H9 (cell line): ENCODE data around the gene NEGR1. TPM values are rescaled to one million over a fixed set of nuclear protein-coding genes. Genes with fewer than 3 reads are reported as not detected.

Experiments used
- DNase-seq: peaks from one replicate; pipeline ENCODE4 v3.0.0-alpha.2; 2017
- H2AFZ ChIP-seq: one replicate; pipeline ENCODE4 v1.6.1; 2013; ENCODE audit warnings: mild to moderate bottlenecking, low read length, control low read depth, moderate library complexity
- H2AK5ac ChIP-seq: 2 replicates; pipeline ENCODE4 v1.6.1; 2013; ENCODE audit warnings: low read length, control low read depth, mixed read lengths; ENCODE audit not compliant: insufficient read length
- H2BK120ac ChIP-seq: one replicate; pipeline ENCODE4 v1.6.1; 2013; ENCODE audit warnings: low read depth, mild to moderate bottlenecking, low read length, control low read depth, inconsistent platforms; ENCODE audit not compliant: poor library complexity, severe bottlenecking
- H2BK12ac ChIP-seq: 2 replicates; pipeline ENCODE4 v1.6.1; 2013; ENCODE audit warnings: low read length, control low read depth, mixed read lengths, low read depth; ENCODE audit not compliant: insufficient read length
- H2BK15ac ChIP-seq: 2 replicates; pipeline ENCODE4 v1.6.1; 2013; ENCODE audit warnings: low read depth, low read length, control low read depth
- H2BK20ac ChIP-seq: one replicate; pipeline ENCODE4 v1.6.1; 2013; ENCODE audit warnings: low read depth, mild to moderate bottlenecking, low read length, control low read depth, inconsistent platforms; ENCODE audit not compliant: poor library complexity, severe bottlenecking
- H2BK5ac ChIP-seq: 2 replicates; pipeline ENCODE4 v1.6.1; 2013; ENCODE audit warnings: low read length, control low read depth, mixed read lengths; ENCODE audit not compliant: insufficient read length
- H3K14ac ChIP-seq: 2 replicates; pipeline ENCODE4 v1.6.1; 2013; ENCODE audit warnings: low read length, control low read depth; ENCODE audit not compliant: insufficient read depth
- H3K18ac ChIP-seq: 2 replicates; pipeline ENCODE4 v1.6.1; 2013; ENCODE audit warnings: low read depth, mild to moderate bottlenecking, mixed read lengths, low read length, control low read depth; ENCODE audit not compliant: insufficient read length
- H3K23ac ChIP-seq: 2 replicates; pipeline ENCODE4 v1.6.1; 2013; ENCODE audit warnings: low read length, control low read depth, mixed read lengths, low read depth; ENCODE audit not compliant: insufficient read length
- H3K23me2 ChIP-seq: 2 replicates; pipeline ENCODE4 v1.6.1; 2013; ENCODE audit warnings: low read depth, mild to moderate bottlenecking, mixed read lengths, low read length, control low read depth; ENCODE audit not compliant: insufficient read length, poor library complexity, severe bottlenecking
- H3K27ac ChIP-seq: 2 replicates; pipeline ENCODE4 v1.5.1; 2013; ENCODE audit warnings: low read length, control low read depth, mixed read lengths, low read depth; ENCODE audit not compliant: insufficient read length
- H3K27me3 ChIP-seq: 2 replicates; pipeline ENCODE4 v1.6.1; 2013; ENCODE audit warnings: low read length, control low read depth, inconsistent platforms; ENCODE audit not compliant: insufficient read depth
- H3K4ac ChIP-seq: 2 replicates; pipeline ENCODE4 v1.6.1; 2013; ENCODE audit warnings: low read depth, mild to moderate bottlenecking, control low read depth, inconsistent platforms, low read length, moderate library complexity
- H3K4me1 ChIP-seq: 2 replicates; pipeline ENCODE4 v1.6.1; 2013; ENCODE audit warnings: low read length, control low read depth, inconsistent platforms; ENCODE audit not compliant: insufficient read depth
- H3K4me2 ChIP-seq: 2 replicates; pipeline ENCODE4 v1.6.1; 2013; ENCODE audit warnings: low read length, control low read depth, mixed read lengths; ENCODE audit not compliant: insufficient read length, insufficient read depth
- H3K56ac ChIP-seq: 2 replicates; pipeline ENCODE4 v1.6.1; 2013; ENCODE audit warnings: low read depth, mild to moderate bottlenecking, mixed read lengths, low read length, control low read depth; ENCODE audit not compliant: insufficient read length
- H3K79me1 ChIP-seq: 2 replicates; pipeline ENCODE4 v1.6.1; 2013; ENCODE audit warnings: low read depth, mild to moderate bottlenecking, moderate library complexity, low read length, control low read depth, inconsistent platforms; ENCODE audit not compliant: insufficient read depth, poor library complexity, severe bottlenecking
- H3K79me2 ChIP-seq: 2 replicates; pipeline ENCODE4 v1.6.1; 2013; ENCODE audit warnings: low read length, control low read depth, inconsistent platforms; ENCODE audit not compliant: insufficient read depth
- H3K9ac ChIP-seq: 2 replicates; pipeline ENCODE4 v1.6.1; 2013; ENCODE audit warnings: low read length, control low read depth, mixed read lengths; ENCODE audit not compliant: insufficient read length; ENCODE audit errors: extremely low read depth
- H3K9me3 ChIP-seq: one replicate; pipeline ENCODE4 v1.6.1; 2013; ENCODE audit warnings: low read depth, low read length, inconsistent platforms; ENCODE audit not compliant: control insufficient read depth
- H3T11ph ChIP-seq: one replicate; pipeline ENCODE4 v1.6.1; 2013; ENCODE audit warnings: mild to moderate bottlenecking, low read length, control low read depth, inconsistent platforms
- H4K20me1 ChIP-seq: one replicate; pipeline ENCODE4 v1.6.1; 2013; ENCODE audit not compliant: control insufficient read depth, insufficient read length, insufficient read depth
- H4K5ac ChIP-seq: 2 replicates; pipeline ENCODE4 v1.6.1; 2013; ENCODE audit warnings: low read depth, mild to moderate bottlenecking, mixed read lengths, low read length, control low read depth; ENCODE audit not compliant: insufficient read length
- H4K8ac ChIP-seq: replicated peaks from 2 replicates; pipeline ENCODE4 v1.6.1; 2013; ENCODE audit warnings: low read length, control low read depth, mixed read lengths, low read depth; ENCODE audit not compliant: insufficient read length
- H4K91ac ChIP-seq: 2 replicates; pipeline ENCODE4 v1.6.1; 2013; ENCODE audit warnings: low read depth, mild to moderate bottlenecking, moderate library complexity, mixed read lengths, low read length, control low read depth; ENCODE audit not compliant: insufficient read length
- H3K27ac Mint-ChIP-seq, 3 experiments: 2 replicates in 2 of 3; 3 replicates in 1 of 3; pipeline ENCODE4 v1.8.0; 2020 to 2021; ENCODE audit warnings: mixed read lengths in 3 of 3, mild to moderate bottlenecking in 1 of 3, moderate library complexity in 1 of 3
- H3K27me3 Mint-ChIP-seq: 2 replicates; pipeline ENCODE4 v1.8.0; 2021; ENCODE audit warnings: low read depth, mild to moderate bottlenecking, moderate library complexity, mixed read lengths
- H3K36me3 Mint-ChIP-seq, 3 experiments: 2 replicates in 2 of 3; 3 replicates in 1 of 3; pipeline ENCODE4 v1.8.0; 2020 to 2021; ENCODE audit warnings: low read depth in 3 of 3, mixed read lengths in 3 of 3; ENCODE audit not compliant: insufficient read depth in 1 of 3
- H3K4me1 Mint-ChIP-seq, 2 experiments: 2 replicates each; pipeline ENCODE4 v1.8.0; 2020; ENCODE audit warnings: mixed read lengths in 2 of 2
- H3K4me3 Mint-ChIP-seq, 2 experiments: 2 replicates in 1 of 2; 3 replicates in 1 of 2; pipeline ENCODE4 v1.8.0; 2020 to 2021; ENCODE audit warnings: mild to moderate bottlenecking in 2 of 2, mixed read lengths in 2 of 2, moderate library complexity in 1 of 2
- H3K9me3 Mint-ChIP-seq, 2 experiments: 2 replicates in 1 of 2; 3 replicates in 1 of 2; pipeline ENCODE4 v1.8.0; 2020; ENCODE audit warnings: mild to moderate bottlenecking in 2 of 2, mixed read lengths in 2 of 2, moderate library complexity in 1 of 2
- CTCF ChIP-seq: fragments of 200-600 bp; sonication (generic); conservative IDR thresholded peaks from 3 replicates; pipeline ENCODE4 v1.8.0; 2021; ENCODE audit warnings: antibody characterized with exemption, mild to moderate bottlenecking
- WGBS: extraction: QIAGEN DNeasy Blood & Tissue Kit; methylation state at CpG from one replicate; pipeline ENCODE4 v1.1.7; 2013; ENCODE audit warnings: missing lambda C conversion rate, low lambda C conversion rate, mixed read lengths; ENCODE audit not compliant: insufficient read length; ENCODE audit errors: extremely low coverage; 5-methylcytosine and 5-hydroxymethylcytosine counted together
- total RNA-seq: library from RNA; stranded (reverse); gene quantifications from 2 replicates; pipeline ENCODE4 v1.2.1, GENCODE V29; 2021

The NEGR1 gene
- total RNA-seq, 1 experiment from 2014 or later = 0.13 TPM

GRCh38 chr1:71566413-71566812, 715.9 kb downstream of the NEGR1 start:
- Histone ChIP-seq H2BK5ac (no peak overlapping the region), H3K23ac (no peak overlapping the region), H2AK5ac (no peak overlapping the region), H3T11ph (no peak overlapping the region), H2BK12ac (no peak overlapping the region), H3K56ac (no peak overlapping the region), H3K27ac (no peak overlapping the region), H2AFZ (no peak overlapping the region), H2BK15ac (no peak overlapping the region), H2BK20ac (no peak overlapping the region), H4K20me1 (no peaks in the 10 kb centered on the region), H2BK120ac (no peak overlapping the region), H3K4me1 (no peaks in the 10 kb centered on the region), H4K8ac (no peak overlapping the region), H3K79me1 (no peaks in the 10 kb centered on the region), H3K27me3 (no peaks in the 10 kb centered on the region), H4K91ac (no peak overlapping the region), H3K9ac (no peak overlapping the region), H3K14ac (no peak overlapping the region), H3K18ac (no peak overlapping the region), H4K5ac (no peak overlapping the region), H3K9me3 (no peaks in the 10 kb centered on the region), H3K23me2 (no peaks in the 10 kb centered on the region), H3K4ac (no peak overlapping the region), H3K79me2 (no peaks in the 10 kb centered on the region), H3K4me2 (no peak overlapping the region)
- no peak for DNase-seq
- no peaks in the 10 kb centered on the region for H3K27me3 Mint-ChIP-seq
- no CpG with 5 or more reads among the region's 1 CpG for WGBS
- no peaks in the 10 kb centered on the region for H3K9me3 Mint-ChIP-seq
- H3K4me3 Mint-ChIP-seq = no peak overlapping the region
- H3K27ac Mint-ChIP-seq = no peak overlapping the region
- H3K36me3 Mint-ChIP-seq = no peaks in the 10 kb centered on the region
- TF ChIP-seq CTCF = no peak
- no peaks in the 10 kb centered on the region for H3K4me1 Mint-ChIP-seq
